Stimulated activated naive B cell treated with anti-CD40 and anti-IgM and Interleukin-4, amounts not matched to agents 10 μg/mL and 1 μg/mL and 100 μg/mL, for 72 hours (primary cell): ENCODE results near the gene MAGEB6.
"Not testable (repeated sequence)": the region's sequence is repeated elsewhere in the genome, so short reads cannot be mapped to it uniquely, and the experiment has no call there.

Experiments used
- ATAC-seq, 2 donors: fragments of 150-1000 bp; cut with Tn5 transposase; replicated peaks; 2 replicates each; pipeline ENCODE4 v1.10.0; 2021; ENCODE audit warnings: moderate library complexity in 1 of 2
- DNase-seq: peaks from one replicate; pipeline ENCODE4 v3.0.0; 2021
- H3K27ac Mint-ChIP-seq: one replicate; pipeline ENCODE4 v1.8.0; 2022; ENCODE audit warnings: mild to moderate bottlenecking, mixed read lengths
- H3K27me3 Mint-ChIP-seq, 2 donors: one replicate each; pipeline ENCODE4 v1.8.0; 2022; ENCODE audit warnings: mixed read lengths in 2 of 2
- H3K36me3 Mint-ChIP-seq, 2 donors: one replicate each; pipeline ENCODE4 v1.8.0; 2022; ENCODE audit warnings: mixed read lengths in 2 of 2, mild to moderate bottlenecking in 1 of 2
- H3K4me1 Mint-ChIP-seq, 2 donors: one replicate each; pipeline ENCODE4 v1.8.0; 2022; ENCODE audit warnings: mixed read lengths in 2 of 2, mild to moderate bottlenecking in 1 of 2
- H3K4me3 Mint-ChIP-seq, 2 donors: one replicate each; pipeline ENCODE4 v1.8.0; 2022; ENCODE audit warnings: mild to moderate bottlenecking in 2 of 2, mixed read lengths in 2 of 2, moderate library complexity in 1 of 2
- H3K9me3 Mint-ChIP-seq, 2 donors: one replicate each; pipeline ENCODE4 v1.8.0; 2022; ENCODE audit warnings: mixed read lengths in 2 of 2, mild to moderate bottlenecking in 1 of 2

The MAGEB6 gene, protein sequence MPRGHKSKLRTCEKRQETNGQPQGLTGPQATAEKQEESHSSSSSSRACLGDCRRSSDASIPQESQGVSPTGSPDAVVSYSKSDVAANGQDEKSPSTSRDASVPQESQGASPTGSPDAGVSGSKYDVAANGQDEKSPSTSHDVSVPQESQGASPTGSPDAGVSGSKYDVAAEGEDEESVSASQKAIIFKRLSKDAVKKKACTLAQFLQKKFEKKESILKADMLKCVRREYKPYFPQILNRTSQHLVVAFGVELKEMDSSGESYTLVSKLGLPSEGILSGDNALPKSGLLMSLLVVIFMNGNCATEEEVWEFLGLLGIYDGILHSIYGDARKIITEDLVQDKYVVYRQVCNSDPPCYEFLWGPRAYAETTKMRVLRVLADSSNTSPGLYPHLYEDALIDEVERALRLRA

DNA sequence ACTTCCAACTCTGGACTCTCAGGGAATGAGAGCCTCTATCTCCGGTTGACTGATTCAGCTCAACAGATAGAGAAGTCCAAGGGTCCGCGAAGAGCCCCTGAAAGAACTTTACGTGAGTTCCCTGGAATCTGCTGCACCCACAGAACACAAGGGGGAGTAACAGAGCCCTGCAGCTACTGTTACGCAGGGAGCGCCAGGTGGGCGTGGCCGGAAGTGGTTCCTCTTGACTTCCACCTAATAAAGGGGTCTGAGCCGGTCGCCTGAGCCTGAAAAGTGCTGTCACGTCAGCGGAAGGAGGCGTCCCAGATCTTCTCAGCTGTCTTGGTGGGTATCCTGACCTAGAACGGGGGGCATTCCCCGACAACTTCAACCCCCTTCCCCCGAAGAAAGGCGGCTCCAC, at the start of gene MAGEB6:
Gene MAGEB6 (plus strand): TSS at position 237 of the 400 bp plus-strand sequence. CDS start 1,407 bp downstream, outside the sequence.
- H3K4me1 Mint-ChIP-seq, result no peaks in the 10 kb centered on the region
- no peak for ATAC-seq

DNA sequence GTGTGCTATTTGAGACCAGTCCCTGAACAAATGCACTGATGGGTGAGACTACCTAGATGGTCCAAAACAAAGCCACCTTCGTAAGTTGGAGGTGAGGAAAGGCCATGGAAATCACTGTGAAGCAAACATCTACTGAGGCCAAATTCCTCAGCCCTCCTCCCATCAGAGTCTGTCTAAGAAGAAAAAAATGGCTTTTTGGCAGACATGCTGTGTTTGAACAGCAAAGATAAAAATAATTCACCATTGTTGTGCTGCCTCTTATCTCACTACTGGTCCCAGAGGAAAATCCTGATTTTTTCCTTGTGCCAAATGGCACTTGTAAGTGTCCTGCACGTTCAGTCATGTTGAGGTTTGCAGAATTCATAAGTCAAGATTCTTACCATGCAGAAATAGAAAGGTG, 46.2 kb upstream of the MAGEB6 start:
- Mint-ChIP-seq H3K27me3 (no peaks in the 10 kb centered on the region), H3K36me3 (no peaks in the 10 kb centered on the region), H3K4me3 (no peak overlapping the region), H3K27ac (no peak overlapping the region), H3K4me1 (no peaks in the 10 kb centered on the region), H3K9me3 (no peaks in the 10 kb centered on the region)
- DNase-seq (no peak), ATAC-seq (no peak)

More for the DNA sequence above, at the start of gene MAGEB6:
- Mint-ChIP-seq H3K27ac (no peak within 1 kb of the TSS), H3K9me3 (peaks cover 0 to 5% of the 10 kb centered on the region in 2 donors), H3K27me3 (no peaks in the 10 kb centered on the region), H3K4me3 (no peak within 1 kb of the TSS), H3K36me3 (no peaks in the 10 kb centered on the region)
- DNase-seq, result no peak

DNA sequence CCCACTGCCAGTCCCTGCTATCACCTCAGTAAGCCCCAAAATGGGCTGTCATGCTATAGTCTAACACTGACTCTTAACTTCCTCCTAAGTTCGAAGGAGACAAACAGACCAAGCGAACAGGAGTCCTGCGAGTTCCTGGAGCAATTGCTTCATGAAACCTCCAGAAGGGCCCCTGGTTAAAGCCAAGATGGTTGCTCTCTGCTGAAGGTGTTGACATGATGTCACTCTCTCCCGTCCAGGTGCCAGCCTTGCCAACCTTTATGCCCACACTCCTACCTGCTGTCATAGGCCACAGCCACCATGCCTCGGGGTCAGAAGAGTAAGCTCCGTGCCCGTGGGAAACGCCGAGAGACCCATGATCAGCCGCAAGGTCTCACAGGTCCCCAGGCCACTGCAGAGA, 31.9 kb upstream of the MAGEB6 start, which contains the start of gene MAGEB6B:
Gene MAGEB6B (plus strand): TSS at position 301 of the 400 bp plus-strand sequence. CDS start 0 bp downstream, at position 301.
- DNase-seq, result no peak
- Mint-ChIP-seq H3K4me1 (no peaks in the 10 kb centered on the region), H3K36me3 (no peaks in the 10 kb centered on the region), H3K27me3 (no peaks in the 10 kb centered on the region), H3K27ac (no peak within 1 kb of the TSS), H3K9me3 (peaks cover 3% of the 10 kb centered on the region in 2 donors), H3K4me3 (no peak within 1 kb of the TSS)
- no peak for ATAC-seq

DNA sequence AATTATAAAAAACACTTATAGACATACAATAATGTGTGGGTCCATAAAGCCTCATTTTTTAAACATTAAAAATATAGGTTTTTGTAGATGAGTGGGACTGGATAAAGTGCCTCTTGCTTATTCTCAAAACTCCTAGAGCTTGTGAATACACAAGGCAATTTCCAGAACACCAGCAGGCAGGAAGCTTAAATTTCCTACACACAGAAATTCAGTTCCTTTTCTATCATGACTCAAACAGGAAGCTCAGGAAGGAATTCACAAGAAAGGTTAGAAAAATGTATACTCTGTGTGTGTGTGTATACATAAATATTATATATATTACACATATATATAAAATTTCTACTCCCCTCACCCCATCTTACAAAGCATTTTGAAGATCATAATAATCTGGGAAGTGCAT, 11.3 kb downstream of the MAGEB6 start:
- DNase-seq (no peak), ATAC-seq (no peak)
- Mint-ChIP-seq H3K9me3 (peaks cover 0 to 3% of the 10 kb centered on the region in 2 donors), H3K36me3 (no peaks in the 10 kb centered on the region), H3K27ac (no peak overlapping the region), H3K27me3 (no peaks in the 10 kb centered on the region), H3K4me3 (no peak overlapping the region), H3K4me1 (no peaks in the 10 kb centered on the region)

DNA sequence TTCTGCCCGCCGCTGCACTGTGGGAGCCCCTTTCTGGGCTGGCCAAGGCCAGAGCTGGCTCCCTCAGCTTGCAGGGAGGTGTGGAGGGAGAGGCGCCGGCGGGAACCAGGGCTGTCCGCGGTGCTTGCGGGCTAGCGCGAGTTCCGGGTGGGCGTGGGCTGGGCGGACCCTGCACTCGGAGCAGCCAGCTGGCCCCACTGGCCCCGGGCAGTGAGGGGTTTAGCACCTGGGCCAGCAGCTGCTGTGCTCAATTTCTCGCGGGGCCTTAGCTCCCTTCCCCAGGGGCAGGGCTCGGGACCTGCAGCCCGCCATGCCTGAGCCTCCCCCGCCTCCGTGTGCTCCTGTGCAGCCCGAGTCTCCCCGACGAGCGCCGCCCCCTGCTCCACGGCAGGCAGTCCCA, 12.5 kb downstream of the MAGEB6 start:
- H3K36me3 Mint-ChIP-seq, DNase-seq, ATAC-seq, H3K4me3 Mint-ChIP-seq, H3K4me1 Mint-ChIP-seq, H3K27me3 Mint-ChIP-seq, H3K9me3 Mint-ChIP-seq, H3K27ac Mint-ChIP-seq: not testable (repeated sequence)

DNA sequence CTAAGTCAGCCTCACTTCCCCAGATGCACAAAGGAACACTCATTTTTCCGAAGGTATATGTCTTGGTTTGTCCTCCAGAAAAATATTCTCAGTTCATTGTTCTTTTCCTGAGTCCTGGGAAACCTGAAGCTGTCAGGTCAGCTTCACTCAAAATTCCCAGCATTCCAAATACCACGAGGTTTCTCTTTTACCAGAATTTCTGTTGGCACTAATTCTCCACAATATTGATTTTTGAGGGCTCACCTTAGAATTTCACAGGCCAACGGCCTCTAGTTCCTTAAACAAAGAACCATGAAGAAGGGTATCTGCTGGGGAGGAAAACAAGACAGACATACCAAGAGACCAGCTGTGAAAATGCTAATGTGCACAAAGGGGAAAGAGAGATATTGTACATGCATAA, 15.8 kb downstream of the MAGEB6 start:
- no peak overlapping the region for H3K27ac Mint-ChIP-seq

DNA sequence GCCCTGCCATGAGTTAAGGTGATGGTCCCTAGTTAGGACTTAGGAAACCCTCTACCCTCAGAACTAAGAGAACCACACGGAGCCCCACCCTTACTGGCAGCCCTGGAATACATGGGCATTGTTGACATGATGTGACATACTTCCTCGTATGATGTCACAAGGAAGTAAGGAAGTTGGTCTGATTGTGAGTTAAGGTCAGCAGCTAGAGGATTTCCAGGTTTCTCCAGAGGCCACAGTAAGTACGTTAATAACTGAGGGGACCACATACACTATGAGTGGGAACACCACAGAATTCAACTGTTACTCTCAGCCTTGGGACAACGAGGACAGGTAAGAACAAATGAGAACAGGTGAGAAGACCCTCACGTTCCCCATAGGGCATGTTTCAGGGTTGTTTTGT, 23.6 kb downstream of the MAGEB6 start, which contains the start of gene MAGEB5:
Gene MAGEB5 (plus strand): TSS at position 301 of the 400 bp plus-strand sequence. CDS start 1,133 bp downstream, outside the sequence.
- H3K36me3 Mint-ChIP-seq, result no peaks in the 10 kb centered on the region
- DNase-seq (no peak), ATAC-seq (no peak)
- no peaks in the 10 kb centered on the region for H3K4me1 Mint-ChIP-seq
- H3K4me3 Mint-ChIP-seq, result no peak within 1 kb of the TSS
- H3K27me3 Mint-ChIP-seq, result no peaks in the 10 kb centered on the region
- peaks cover 0 to 4% of the 10 kb centered on the region in 2 donors for H3K9me3 Mint-ChIP-seq
- H3K27ac Mint-ChIP-seq, result no peak within 1 kb of the TSS

More for the DNA sequence above, 15.8 kb downstream of the MAGEB6 start:
- H3K9me3 Mint-ChIP-seq, result peaks cover 0 to under 1% of the 10 kb centered on the region in 2 donors
- DNase-seq, result no peak
- H3K4me1 Mint-ChIP-seq, result no peaks in the 10 kb centered on the region
- H3K36me3 Mint-ChIP-seq, result no peaks in the 10 kb centered on the region
- H3K4me3 Mint-ChIP-seq, result no peak overlapping the region
- no peak for ATAC-seq
- no peaks in the 10 kb centered on the region for H3K27me3 Mint-ChIP-seq

DNA sequence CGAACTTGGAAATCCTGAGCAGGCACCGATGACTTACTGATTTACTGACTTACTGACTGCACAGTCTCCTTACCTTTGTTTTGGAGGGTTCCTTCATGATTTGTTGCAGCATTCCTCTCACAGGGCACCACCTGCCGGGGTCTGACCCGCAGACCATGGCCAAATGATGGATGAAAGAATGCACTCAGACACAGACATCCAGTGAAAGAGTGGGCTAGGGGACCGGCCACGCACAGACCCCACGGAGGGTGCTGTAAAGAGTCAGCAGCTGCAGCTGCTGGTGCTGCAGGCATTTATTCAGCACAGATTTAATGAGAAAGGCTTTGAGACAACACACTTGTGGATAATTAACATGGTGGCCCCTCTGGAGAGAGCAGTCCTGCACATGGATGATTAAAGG, 27.1 kb downstream of the MAGEB6 start:
- no peaks in the 10 kb centered on the region for H3K4me1 Mint-ChIP-seq
- H3K27ac Mint-ChIP-seq, result no peak overlapping the region

DNA sequence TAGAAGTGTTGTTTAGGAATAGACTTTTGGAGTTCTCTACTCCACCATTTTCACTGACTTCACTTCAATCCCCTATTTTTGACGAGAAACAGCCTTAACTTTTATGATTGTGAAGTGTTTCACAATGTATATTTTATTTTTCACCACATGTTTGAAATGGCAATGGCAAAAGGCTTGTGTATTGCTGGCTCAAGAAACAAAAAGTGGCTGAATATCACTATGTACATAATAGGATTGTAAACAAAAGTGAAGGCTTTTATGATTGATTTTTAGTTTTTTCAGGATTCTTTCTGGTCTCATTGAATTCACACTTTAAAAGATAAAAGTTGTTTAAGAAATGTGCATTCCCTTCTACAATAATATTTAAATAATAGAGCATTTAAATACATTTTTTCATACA, 41.9 kb downstream of the MAGEB6 start:
- DNase-seq (no peak), ATAC-seq (no peak)
- Mint-ChIP-seq H3K9me3 (peaks cover 4 to 5% of the 10 kb centered on the region in 2 donors), H3K36me3 (no peaks in the 10 kb centered on the region), H3K27me3 (no peaks in the 10 kb centered on the region), H3K4me1 (no peaks in the 10 kb centered on the region), H3K27ac (no peak overlapping the region), H3K4me3 (no peak overlapping the region)

More for the DNA sequence above, 27.1 kb downstream of the MAGEB6 start:
- Mint-ChIP-seq H3K27me3 (no peaks in the 10 kb centered on the region), H3K4me3 (no peak overlapping the region), H3K36me3 (no peaks in the 10 kb centered on the region), H3K9me3 (peaks cover 2 to 4% of the 10 kb centered on the region in 2 donors)
- no peak for DNase-seq
- no peak for ATAC-seq
